Smooth muscle cell of the brain vasculature (primary cell): Measurements from ENCODE around the gene TEAD3.

Experiments
- DNase-seq: peaks from one replicate; pipeline ENCODE4 v3.0.0-alpha.2; 2012; ENCODE audit warnings: low read depth, low spot score

The TEAD3 gene

GRCh38 chr6:35475573-35475972 lies 21.3 kb downstream of the TEAD3 start:
- DNase-seq: no peak

- no peak for DNase-seq
Measured at GRCh38 chr6:35474942-35475570, 21.8 kb downstream of the TEAD3 start.

GRCh38 chr6:35474131-35474941 lies 22.5 kb downstream of the TEAD3 start:
- DNase-seq: no peak

GRCh38 chr6:35473850-35474130 lies 23.1 kb downstream of the TEAD3 start:
- DNase-seq: no peak

GRCh38 chr6:35473075-35473849 lies 23.6 kb downstream of the TEAD3 start:
- no peak for DNase-seq

- DNase-seq: no peak
Measured at GRCh38 chr6:35471836-35472345, 25.0 kb downstream of the TEAD3 start.

GRCh38 chr6:35470663-35471120 lies 26.2 kb downstream of the TEAD3 start:
- DNase-seq: no peak

GRCh38 chr6:35469751-35470662 lies 26.9 kb downstream of the TEAD3 start:
- DNase-seq: no peak

- no peak for DNase-seq
Measured at GRCh38 chr6:35468980-35469750, 27.7 kb downstream of the TEAD3 start.

GRCh38 chr6:35468181-35468979 lies 28.5 kb downstream of the TEAD3 start, which contains the start of gene RPL10A:
Gene RPL10A, plus strand, starts transcription at chr6:35468401. Its CDS starts 34 bp downstream, at chr6:35468435.
- DNase-seq: peak; percentile 94

- DNase-seq: no peak
Measured at GRCh38 chr6:35465646-35466045, 31.2 kb downstream of the TEAD3 start.

GRCh38 chr6:35463292-35463691 lies 33.6 kb downstream of the TEAD3 start:
- DNase-seq: no peak

- DNase-seq: no peak
Measured at GRCh38 chr6:35461270-35461669, 35.6 kb downstream of the TEAD3 start.

GRCh38 chr6:35457907-35458306 lies 39.0 kb downstream of the TEAD3 start:
- no peak for DNase-seq

GRCh38 chr6:35454391-35455110 lies 42.3 kb downstream of the TEAD3 start:
- DNase-seq: no peak

GRCh38 chr6:35453236-35453635 lies 43.6 kb downstream of the TEAD3 start:
- no peak for DNase-seq

GRCh38 chr6:35452183-35453090 lies 44.4 kb downstream of the TEAD3 start, which contains the start of gene FANCE:
Gene FANCE, plus strand, starts transcription at chr6:35452338. Its CDS starts 208 bp downstream, at chr6:35452546.
- DNase-seq: peak; percentile 79
